ENCODE data around the gene GZF1.

DNA sequence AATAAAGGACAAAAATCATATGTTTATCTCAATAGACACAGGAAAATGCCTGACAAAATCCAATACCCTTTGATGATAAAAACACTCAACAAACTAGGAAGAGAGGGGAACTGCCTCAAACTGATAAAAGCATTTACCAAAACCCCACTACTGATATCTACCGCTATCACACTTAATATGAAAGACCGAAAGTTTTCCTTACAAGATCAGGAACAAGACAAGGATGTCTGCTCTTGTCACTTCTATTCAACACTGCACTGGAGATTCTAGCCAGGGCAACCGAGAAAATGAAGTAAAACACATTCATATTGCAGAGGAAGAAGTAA, 25.1 kb downstream of the GZF1 start:
- TF ChIP-seq CTCF (IDR thresholded peaks at IDR 0.05; ENCODE audit: insufficient read depth, low read length, poor library complexity, severe bottlenecking) (no peak), EZH2phosphoT487 (conservative IDR thresholded peaks at IDR 0.05; ENCODE audit: low read length) (no peak)
